ENCODE results near the gene RASGRF2.

Gene RASGRF2

DNA sequence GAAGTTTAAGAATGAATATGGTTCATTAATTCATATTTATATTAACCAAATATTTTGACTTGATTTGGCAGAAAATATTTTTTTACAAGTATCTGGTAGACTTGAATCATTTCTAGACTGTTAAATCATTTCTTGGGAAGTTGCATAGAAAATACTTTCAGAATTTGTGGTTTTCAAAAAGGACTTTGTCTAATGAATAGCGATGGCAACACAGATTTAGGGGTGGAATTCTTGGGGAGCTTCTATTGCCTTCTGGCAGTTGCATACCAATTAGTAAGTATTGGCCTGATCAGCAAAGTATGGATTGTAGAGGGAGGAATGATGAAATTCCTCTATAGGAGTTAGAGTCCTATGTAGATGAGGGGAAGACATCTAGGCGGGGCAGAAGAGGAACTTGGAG, 204.3 kb downstream of the RASGRF2 start:
- DNase-seq (ENCODE audit: low read depth), result no peak
- TF ChIP-seq, protein P1, sequence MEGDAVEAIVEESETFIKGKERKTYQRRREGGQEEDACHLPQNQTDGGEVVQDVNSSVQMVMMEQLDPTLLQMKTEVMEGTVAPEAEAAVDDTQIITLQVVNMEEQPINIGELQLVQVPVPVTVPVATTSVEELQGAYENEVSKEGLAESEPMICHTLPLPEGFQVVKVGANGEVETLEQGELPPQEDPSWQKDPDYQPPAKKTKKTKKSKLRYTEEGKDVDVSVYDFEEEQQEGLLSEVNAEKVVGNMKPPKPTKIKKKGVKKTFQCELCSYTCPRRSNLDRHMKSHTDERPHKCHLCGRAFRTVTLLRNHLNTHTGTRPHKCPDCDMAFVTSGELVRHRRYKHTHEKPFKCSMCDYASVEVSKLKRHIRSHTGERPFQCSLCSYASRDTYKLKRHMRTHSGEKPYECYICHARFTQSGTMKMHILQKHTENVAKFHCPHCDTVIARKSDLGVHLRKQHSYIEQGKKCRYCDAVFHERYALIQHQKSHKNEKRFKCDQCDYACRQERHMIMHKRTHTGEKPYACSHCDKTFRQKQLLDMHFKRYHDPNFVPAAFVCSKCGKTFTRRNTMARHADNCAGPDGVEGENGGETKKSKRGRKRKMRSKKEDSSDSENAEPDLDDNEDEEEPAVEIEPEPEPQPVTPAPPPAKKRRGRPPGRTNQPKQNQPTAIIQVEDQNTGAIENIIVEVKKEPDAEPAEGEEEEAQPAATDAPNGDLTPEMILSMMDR (IDR thresholded peaks at IDR 0.05; ENCODE audit: control insufficient read depth, extremely low read depth, insufficient read depth), result no peak
- H3K4me3 ChIP-seq (ENCODE audit: low read depth, low read length), result no peak overlapping the region

DNA sequence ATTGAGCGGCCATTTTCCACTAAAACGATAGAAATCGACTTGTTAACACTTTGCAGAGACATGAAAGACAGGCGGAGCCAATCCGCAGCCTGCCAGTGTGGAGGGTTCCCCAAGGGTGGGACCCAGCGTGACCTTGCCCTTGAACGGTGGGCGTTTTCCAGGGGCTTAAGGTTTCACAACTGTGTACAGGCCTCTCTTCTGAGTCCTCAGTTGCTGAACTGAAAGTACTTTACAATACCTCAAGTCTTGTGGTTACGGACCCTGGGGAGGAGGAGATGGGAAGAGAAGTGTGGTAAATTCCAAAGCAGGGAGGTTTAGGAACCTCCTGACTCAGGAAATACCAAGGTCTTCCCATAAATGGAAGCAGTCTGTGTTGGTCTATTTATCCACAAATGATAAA, 204.8 kb downstream of the RASGRF2 start:
- TF ChIP-seq, protein P1 (IDR thresholded peaks at IDR 0.05; ENCODE audit: control insufficient read depth, extremely low read depth, insufficient read depth), result no peak
- no peak for DNase-seq (ENCODE audit: low read depth)
- no peak overlapping the region for H3K4me3 ChIP-seq (ENCODE audit: low read depth, low read length)

DNA sequence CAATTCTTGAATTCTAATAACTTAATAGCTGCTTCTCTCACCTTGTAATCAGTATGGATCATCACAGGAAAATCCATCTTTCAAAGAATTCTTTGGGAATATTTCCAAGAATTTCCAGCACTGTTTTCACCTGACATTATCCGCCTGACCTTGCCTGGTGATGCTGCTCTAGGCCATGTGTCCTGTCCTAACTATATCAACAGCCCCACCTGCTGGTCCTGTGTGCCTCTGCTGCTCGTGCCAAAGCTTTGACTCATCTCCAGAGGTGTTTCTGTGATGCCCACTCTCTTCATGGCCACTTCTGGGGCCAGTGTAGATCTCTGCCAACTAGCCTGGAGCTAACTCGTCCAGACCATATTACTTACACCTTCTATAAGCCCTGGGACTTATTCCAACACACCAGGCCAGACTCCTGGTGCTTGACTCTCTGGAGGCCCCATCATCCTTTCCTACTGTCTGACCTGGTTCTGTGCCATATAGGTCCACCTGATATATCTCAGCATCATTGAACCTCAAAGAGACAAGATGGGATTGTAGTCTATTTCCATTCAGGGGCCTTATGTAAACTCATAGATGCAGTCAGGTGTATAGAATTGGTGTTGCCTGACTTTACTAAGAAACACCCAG, 205.4 kb downstream of the RASGRF2 start:
- TF ChIP-seq, protein P1 (IDR thresholded peaks at IDR 0.05; ENCODE audit: control insufficient read depth, extremely low read depth, insufficient read depth), result peak; percentile 99
- no peak overlapping the region for H3K4me3 ChIP-seq (ENCODE audit: low read depth, low read length)
- DNase-seq (ENCODE audit: low read depth), result peak; percentile 56

DNA sequence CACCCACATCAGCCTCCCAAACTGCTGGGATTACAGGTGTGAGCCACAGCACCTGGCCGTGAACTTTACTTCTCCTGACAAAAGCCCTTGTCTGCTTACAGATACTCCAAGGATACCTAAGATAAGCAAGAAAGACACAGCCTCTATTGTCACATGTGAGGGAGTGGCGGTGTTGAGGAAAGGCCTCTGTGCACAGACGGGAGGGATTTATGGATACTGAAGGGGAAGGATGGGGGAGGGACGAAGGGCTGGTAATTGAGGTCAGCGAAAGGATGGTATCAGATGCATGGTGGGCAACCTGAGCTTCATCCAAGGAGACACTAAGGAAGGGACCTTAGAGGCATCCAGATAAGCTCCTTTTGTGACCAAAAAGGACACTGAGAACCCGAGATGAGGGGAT, 206.3 kb downstream of the RASGRF2 start:
- H3K4me3 ChIP-seq (ENCODE audit: low read depth, low read length), result no peak overlapping the region
- TF ChIP-seq, protein P1 (IDR thresholded peaks at IDR 0.05; ENCODE audit: control insufficient read depth, extremely low read depth, insufficient read depth), result no peak
- no peak for DNase-seq (ENCODE audit: low read depth)

DNA sequence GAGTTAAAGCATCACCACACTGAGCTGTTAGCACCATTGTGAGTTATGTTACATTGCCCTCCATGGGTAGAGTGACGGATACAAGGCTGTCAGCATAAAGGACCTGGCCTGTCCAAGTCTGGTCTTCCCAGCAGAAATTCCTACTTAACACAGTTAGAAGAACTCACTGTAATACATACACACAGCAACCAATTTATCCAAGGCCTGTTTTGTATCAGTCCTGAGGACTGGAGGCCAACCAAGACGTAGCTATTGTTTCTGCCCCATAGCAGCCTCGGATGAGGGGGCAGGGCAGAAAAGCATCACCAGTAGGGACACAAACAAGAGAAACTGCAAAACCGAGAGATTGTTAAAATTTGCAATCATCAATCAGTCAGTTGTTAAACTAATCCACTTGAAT, 206.9 kb downstream of the RASGRF2 start:
- no peak for DNase-seq (ENCODE audit: low read depth)
- TF ChIP-seq, protein P1 (IDR thresholded peaks at IDR 0.05; ENCODE audit: control insufficient read depth, extremely low read depth, insufficient read depth), result no peak
- no peak overlapping the region for H3K4me3 ChIP-seq (ENCODE audit: low read depth, low read length)

DNA sequence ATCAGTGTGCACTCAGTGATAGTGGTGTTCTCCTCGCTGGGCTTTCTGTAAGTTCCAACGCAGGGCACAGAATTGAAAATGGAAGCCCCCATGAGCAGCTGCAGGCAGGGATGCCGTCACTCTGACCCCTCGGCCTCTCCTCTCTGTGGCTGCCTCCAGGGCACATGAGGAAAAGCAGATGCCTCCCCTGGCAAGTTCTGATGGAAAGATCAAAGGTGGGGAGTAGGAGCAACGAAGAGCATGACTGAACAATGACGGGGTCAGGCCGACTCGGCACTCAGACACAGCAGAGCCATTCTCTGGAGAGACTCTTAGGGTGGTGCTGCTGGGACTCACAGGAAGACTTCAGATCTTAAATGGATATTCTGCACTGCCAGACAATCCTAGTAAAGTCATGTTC, 207.4 kb downstream of the RASGRF2 start:
- TF ChIP-seq, protein P1 (IDR thresholded peaks at IDR 0.05; ENCODE audit: control insufficient read depth, extremely low read depth, insufficient read depth), result no peak
- H3K4me3 ChIP-seq (ENCODE audit: low read depth, low read length), result no peak overlapping the region
- DNase-seq (ENCODE audit: low read depth), result no peak

DNA sequence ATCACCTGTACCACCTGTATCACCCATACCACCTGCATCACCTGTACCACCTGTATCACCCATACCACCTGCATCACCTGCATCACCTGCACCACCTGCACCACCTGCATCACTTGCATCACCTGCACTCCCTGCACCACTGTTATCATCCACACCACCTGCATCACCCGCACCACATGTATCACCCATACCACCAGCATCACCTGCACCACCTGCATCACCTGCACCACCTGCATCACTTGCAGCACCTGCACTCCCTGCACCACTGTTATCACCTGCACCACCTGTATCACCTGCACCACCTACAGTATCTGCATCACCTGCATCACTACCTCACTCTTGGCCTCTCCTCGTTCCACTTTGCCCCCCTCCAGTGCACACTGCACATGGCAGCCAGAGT, 209.8 kb downstream of the RASGRF2 start:
- TF ChIP-seq, protein P1 (IDR thresholded peaks at IDR 0.05; ENCODE audit: control insufficient read depth, extremely low read depth, insufficient read depth), result no peak
- DNase-seq (ENCODE audit: low read depth), result no peak
- no peak overlapping the region for H3K4me3 ChIP-seq (ENCODE audit: low read depth, low read length)
